H1 (cell line): Measurements from ENCODE around the gene DBH. TPM values are rescaled to one million over a fixed set of nuclear protein-coding genes. Genes with fewer than 3 reads are reported as not detected.

Experiments
- CTCF ChIA-PET: fragments of 300-600 bp; sonication (Branson Sonifier 250); formaldehyde crosslinking; loops from one replicate; lab custom pipeline; 2021; ENCODE audit not compliant: partially characterized antibody; lab: Charles Lee
- POLR2A ChIA-PET: fragments of 300-600 bp; sonication (Branson Sonifier 250); formaldehyde crosslinking; loops from one replicate; lab custom pipeline; 2021; ENCODE audit warnings: inconsistent platforms; ENCODE audit not compliant: partially characterized antibody; lab: Charles Lee
- DNase-seq, 2 experiments: peaks; one replicate each; pipeline versions ENCODE4 v3.0.0 to v3.0.0-alpha.2; 2010 to 2022; ENCODE audit warnings: low spot score in 2 of 2, low read depth in 1 of 2, mixed read lengths in 1 of 2
- FAIRE-seq: peaks from 2 replicates; lab custom pipeline; 2011; peaks lifted over from hg19 to GRCh38; lab: Jason Lieb, UNC
- H2AFZ ChIP-seq: 2 replicates; pipeline ENCODE4 v1.8.1; 2012; ENCODE audit warnings: low read length, inconsistent platforms
- H2AK5ac ChIP-seq: 2 replicates; pipeline ENCODE4 v1.6.1; 2013; ENCODE audit warnings: low read depth, low read length
- H2BK120ac ChIP-seq: replicated peaks from 2 replicates; pipeline ENCODE3; 2013; ENCODE audit warnings: low read depth, low read length, inconsistent platforms
- H2BK12ac ChIP-seq: 2 replicates; pipeline ENCODE4 v1.6.1; 2013; ENCODE audit warnings: low read depth, low read length
- H2BK15ac ChIP-seq: 2 replicates; pipeline ENCODE4 v1.6.1; 2013; ENCODE audit warnings: low read length
- H2BK20ac ChIP-seq: 2 replicates; pipeline ENCODE4 v1.6.1; 2013; ENCODE audit warnings: low read length
- H2BK5ac ChIP-seq: 2 replicates; pipeline ENCODE4 v1.6.1; 2013; ENCODE audit warnings: low read depth, low read length
- H3K14ac ChIP-seq: 2 replicates; pipeline ENCODE4 v1.6.1; 2013; ENCODE audit warnings: inconsistent platforms; ENCODE audit not compliant: insufficient read length
- H3K18ac ChIP-seq: 2 replicates; pipeline ENCODE4 v1.6.1; 2013; ENCODE audit warnings: low read length; ENCODE audit errors: extremely low read depth
- H3K23ac ChIP-seq: 2 replicates; pipeline ENCODE4 v1.6.1; 2013; ENCODE audit warnings: inconsistent platforms; ENCODE audit not compliant: insufficient read length
- H3K23me2 ChIP-seq: 2 replicates; pipeline ENCODE4 v1.6.1; 2013; ENCODE audit warnings: low read depth, low read length
- H3K27ac ChIP-seq: 2 replicates; pipeline ENCODE4 v1.6.1; 2011; ENCODE audit warnings: low read depth, low read length, inconsistent platforms
- H3K27me3 ChIP-seq, 4 experiments: replicated peaks in 1 of 4; 1 replicate in 1 of 4; 2 replicates in 3 of 4; pipeline versions ENCODE4 v1.6.1 to v1.8.1; 2011 to 2013; ENCODE audit warnings: low read length in 3 of 4, mild to moderate bottlenecking in 3 of 4, inconsistent platforms in 2 of 4, mixed read lengths in 2 of 4, moderate library complexity in 1 of 4; ENCODE audit not compliant: control insufficient read depth in 3 of 4, insufficient read depth in 3 of 4; ENCODE audit errors: extremely low read depth in 1 of 4
- H3K36me3 ChIP-seq, 4 experiments: 2 replicates each; pipeline versions ENCODE4 v1.6.1 to v1.8.1; 2011 to 2013; ENCODE audit warnings: mild to moderate bottlenecking in 4 of 4, low read length in 3 of 4, moderate library complexity in 2 of 4, control low read depth in 1 of 4, inconsistent platforms in 1 of 4; ENCODE audit not compliant: insufficient read depth in 4 of 4, control insufficient read depth in 2 of 4
- H3K4ac ChIP-seq: replicated peaks from 2 replicates; pipeline ENCODE3; 2013; ENCODE audit warnings: low read length, low read depth, mixed read lengths, inconsistent platforms; ENCODE audit not compliant: insufficient read length
- H3K4me1 ChIP-seq, 4 experiments: replicated peaks in 1 of 4; 1 replicate in 1 of 4; 2 replicates in 3 of 4; pipeline versions ENCODE4 v1.6.1 to v1.8.1; 2011 to 2013; ENCODE audit warnings: low read length in 3 of 4, inconsistent platforms in 2 of 4, mixed read lengths in 1 of 4; ENCODE audit not compliant: insufficient read depth in 4 of 4, control insufficient read depth in 3 of 4
- H3K4me2 ChIP-seq, 2 experiments: 2 replicates each; pipeline versions ENCODE4 v1.6.1 to v1.8.1; 2011 to 2013; ENCODE audit warnings: low read depth in 2 of 2, low read length in 2 of 2, control low read depth in 1 of 2, inconsistent platforms in 1 of 2, mild to moderate bottlenecking in 1 of 2; ENCODE audit not compliant: insufficient read depth in 1 of 2
- H3K4me3 ChIP-seq, 4 experiments: fragments of 200-600, 300-600 bp in 1 of 4; sonication (generic), shearing (Covaris generic), sonication (Bioruptor Twin) in 1 of 4; 2 replicates each; pipeline versions ENCODE4 v1.5.1 to v1.8.1; 2011 to 2016; ENCODE audit warnings: low read length in 4 of 4, low read depth in 3 of 4, control low read depth in 2 of 4, inconsistent platforms in 2 of 4, mild to moderate bottlenecking in 2 of 4, mixed read lengths in 1 of 4, moderate library complexity in 1 of 4; ENCODE audit not compliant: insufficient read depth in 2 of 4; ENCODE audit errors: extremely low read depth in 1 of 4
- H3K56ac ChIP-seq: replicated peaks from 2 replicates; pipeline ENCODE3; 2013; ENCODE audit warnings: low read depth, mild to moderate bottlenecking, mixed read lengths, low read length, inconsistent platforms; ENCODE audit not compliant: insufficient read length
- H3K79me1 ChIP-seq: 2 replicates; pipeline ENCODE4 v1.6.1; 2013; ENCODE audit warnings: low read depth, low read length, control low read depth
- H3K79me2 ChIP-seq, 2 experiments: 2 replicates each; pipeline versions ENCODE4 v1.6.1 to v1.8.1; 2012 to 2013; ENCODE audit warnings: low read length in 2 of 2, mild to moderate bottlenecking in 2 of 2, inconsistent platforms in 1 of 2; ENCODE audit not compliant: insufficient read depth in 2 of 2, control insufficient read depth in 1 of 2
- H3K9ac ChIP-seq, 4 experiments: replicated peaks in 1 of 4; 1 replicate in 1 of 4; 2 replicates in 3 of 4; pipeline versions ENCODE4 v1.6.1 to v1.8.1; 2011 to 2013; ENCODE audit warnings: low read depth in 3 of 4, low read length in 3 of 4, control low read depth in 2 of 4, mild to moderate bottlenecking in 2 of 4, moderate library complexity in 2 of 4, inconsistent platforms in 1 of 4; ENCODE audit errors: extremely low read depth in 1 of 4
- H3K9me3 ChIP-seq, 2 experiments: 2 replicates each; pipeline versions ENCODE4 v1.6.1 to v1.8.1; 2012 to 2013; ENCODE audit warnings: mild to moderate bottlenecking in 2 of 2, moderate library complexity in 2 of 2, control low read depth in 1 of 2, inconsistent platforms in 1 of 2, low read depth in 1 of 2, low read length in 1 of 2, mixed read lengths in 1 of 2; ENCODE audit not compliant: insufficient read depth in 2 of 2
- H4K20me1 ChIP-seq, 2 experiments: replicated peaks in 1 of 2; 2 replicates each; pipeline versions ENCODE3 to v1.8.1; 2011 to 2013; ENCODE audit warnings: inconsistent platforms in 2 of 2, low read length in 2 of 2, mild to moderate bottlenecking in 1 of 2; ENCODE audit not compliant: insufficient read depth in 2 of 2, control insufficient read depth in 1 of 2
- H4K5ac ChIP-seq: 2 replicates; pipeline ENCODE4 v1.6.1; 2013; ENCODE audit warnings: low read length, low read depth, mixed read lengths, inconsistent platforms; ENCODE audit not compliant: insufficient read length
- H4K8ac ChIP-seq: 2 replicates; pipeline ENCODE4 v1.8.0; 2013; ENCODE audit warnings: mild to moderate bottlenecking, moderate library complexity, low read length, inconsistent platforms; ENCODE audit not compliant: insufficient read depth; ENCODE audit errors: extremely low read depth
- H4K91ac ChIP-seq: replicated peaks from 2 replicates; pipeline ENCODE3; 2013; ENCODE audit warnings: low read length, mixed read lengths, inconsistent platforms; ENCODE audit not compliant: insufficient read length
- CBX8 ChIP-seq: fragments of 300-800, 300-1000 bp; sonication (generic); IDR thresholded peaks from 2 replicates; pipeline ENCODE4 v1.7.1; 2016; ENCODE audit warnings: low read depth, low read length, borderline replicate concordance
- CHD1 ChIP-seq: IDR thresholded peaks from 2 replicates; pipeline ENCODE4 v1.6.1; 2012; ENCODE audit warnings: low read depth, low read length, improper control_type of control experiment
- CREB1 ChIP-seq: IDR thresholded peaks from 2 replicates; pipeline ENCODE4 v1.6.1; 2012; ENCODE audit warnings: inconsistent platforms
- KDM4A ChIP-seq: IDR thresholded peaks from one replicate; pipeline ENCODE4 v1.7.1; 2012; ENCODE audit warnings: low read depth, mild to moderate bottlenecking, moderate library complexity, low read length, inconsistent platforms; ENCODE audit not compliant: severe bottlenecking
- RXRA ChIP-seq: IDR thresholded peaks from 2 replicates; pipeline ENCODE4 v1.6.1; 2011; ENCODE audit warnings: low read depth, mild to moderate bottlenecking, low read length, moderate library complexity; ENCODE audit not compliant: insufficient read depth
- SP2 ChIP-seq: IDR thresholded peaks from 2 replicates; pipeline ENCODE4 v1.6.1; 2012; ENCODE audit warnings: mild to moderate bottlenecking, low read length, inconsistent platforms
- SP4 ChIP-seq: IDR thresholded peaks from 2 replicates; pipeline ENCODE4 v1.6.1; 2012; ENCODE audit warnings: low read length, inconsistent platforms
- TAF7 ChIP-seq: optimal IDR thresholded peaks from 2 replicates; pipeline ENCODE3; 2011; ENCODE audit warnings: low read depth, mild to moderate bottlenecking, inconsistent platforms, low read length, moderate library complexity, borderline replicate concordance
- TCF12 ChIP-seq: IDR thresholded peaks from 2 replicates; pipeline ENCODE4 v1.6.1; 2011; ENCODE audit warnings: low read depth, mild to moderate bottlenecking, low read length
- WGBS, 2 experiments: shearing (Covaris generic) in 1 of 2; methylation state at CpG; one replicate each; pipeline versions ENCODE4 v1.1.6 to v1.1.7; 2013 to 2015; ENCODE audit warnings: low lambda C conversion rate in 2 of 2, mixed read lengths in 2 of 2, inconsistent platforms in 1 of 2, low coverage in 1 of 2, missing lambda C conversion rate in 1 of 2; ENCODE audit not compliant: insufficient replicate concordance in 2 of 2, insufficient coverage in 1 of 2, insufficient read length in 1 of 2; ENCODE audit errors: extremely low coverage in 1 of 2, missing lambda C conversion rate in 1 of 2; 5-methylcytosine and 5-hydroxymethylcytosine counted together
- polyA plus RNA-seq, 7 experiments: library from polyadenylated mRNA; depleted of rRNA in 3 of 7; stranded (reverse) in 5 of 7; unstranded in 2 of 7; fragments of >200 nt in 5 of 7; fragments of 200-250 nt in 2 of 7; gene quantifications; 1 replicate in 5 of 7; 2 replicates in 1 of 7; 4 replicates in 1 of 7; pipeline versions ENCODE4 v1.2.1 to v1.2.3, GENCODE V29; 2011 to 2013; ENCODE audit warnings: missing spikeins in 2 of 7, mixed read lengths in 2 of 7
- total RNA-seq: library from RNA; stranded (reverse); fragmentation: NEBNext Ultra II Directional; extraction: Animal tissue kit (Norgen Biotek cat#: 25700); gene quantifications from 2 replicates; pipeline ENCODE4 v1.2.1, GENCODE V29; 2021

Gene DBH
- total and polyA plus RNA-seq, 2 of the 8 experiments (the other 6 are each of a cell fraction or from before 2014, with no cell fraction given): 0.18 TPM; not detected in 1

- H2AFZ ChIP-seq: no peak overlapping the region
- no peak overlapping the region for H3K27ac ChIP-seq
- H3K79me2 ChIP-seq: no peaks in the 10 kb centered on the region
- no peak overlapping the region for H3K4me2 ChIP-seq
- H2BK5ac ChIP-seq: no peak overlapping the region
- H2BK20ac ChIP-seq: no peak overlapping the region
- H2BK15ac ChIP-seq: no peak overlapping the region
- no peak overlapping the region for H2AK5ac ChIP-seq
- H4K20me1 ChIP-seq: no peaks in the 10 kb centered on the region
- H4K91ac ChIP-seq: no peak overlapping the region
- no peak for DNase-seq
- H2BK120ac ChIP-seq: no peak overlapping the region
- no peaks in the 10 kb centered on the region for H3K9me3 ChIP-seq
- no peaks in the 10 kb centered on the region for H3K23me2 ChIP-seq
- H4K5ac ChIP-seq: no peak overlapping the region
- TF ChIP-seq SP4 (no peak), TCF12 (no peak), CBX8 (no peak), TAF7 (no peak), SP2 (no peak), CHD1 (no peak), CREB1 (no peak), RXRA (no peak), KDM4A (no peak)
- FAIRE-seq: no peak
- peaks cover 0 to 6% (median 2%) of the 10 kb centered on the region in 4 experiments; a peak in 3 of 7 replicates for H3K4me1 ChIP-seq
- H4K8ac ChIP-seq: no peak overlapping the region; the same call in none of the 2 replicates
- H3K14ac ChIP-seq: no peak overlapping the region
- no peaks in the 10 kb centered on the region for H3K36me3 ChIP-seq
- ChIA-PET CTCF (interaction anchor here (0.7 to 1.1 kb wide), 3 partner anchors 11 to 137 kb away, joined by 3 to 5 read pairs (median 3); no protein-coding TSS in a partner anchor), POLR2A (no interaction called here)
- H3K23ac ChIP-seq: no peak overlapping the region
- no peak overlapping the region for H3K9ac ChIP-seq
- WGBS, 2 experiments: 87% methylated on average over 17 of the region's 17 CpGs; no CpG with 5 or more reads in 1 of the 2 experiments
- H3K4ac ChIP-seq: no peak overlapping the region
- no peak overlapping the region for H2BK12ac ChIP-seq
- no peak overlapping the region for H3K4me3 ChIP-seq
- H3K27me3 ChIP-seq: no peaks in the 10 kb centered on the region
- H3K18ac ChIP-seq: no peak overlapping the region
- no peaks in the 10 kb centered on the region for H3K79me1 ChIP-seq
- no peak overlapping the region for H3K56ac ChIP-seq
These were observed 41.2 kb downstream of the DBH start for GRCh38 chr9:133677126-133678010.
